IMR-90 (cell line): ENCODE data around the gene ARHGEF17. TPM values are rescaled to one million over a fixed set of nuclear protein-coding genes. Genes with fewer than 3 reads are reported as not detected.

ENCODE experiments used
- ATAC-seq: fragments of 200-7000 bp; cut with Tn5 transposase; 2 replicates; pipeline ENCODE4 v1.9.1; 2020; ENCODE audit warnings: low read depth, mild to moderate bottlenecking, moderate library complexity
- BruUV-seq: library from RNA; stranded (reverse); fragments of 400-500 nt; replicated peaks from 2 replicates; lab custom pipeline; 2021; lab: Mats Ljungman, UMichigan
- CTCF ChIA-PET: fragments of 300-600 bp; formaldehyde crosslinking; extraction: SDS; loops from one replicate; lab custom pipeline; 2021; ENCODE audit warnings: antibody characterized with exemption; lab: Yijun Ruan, JAX
- POLR2A ChIA-PET: fragments of 300-600 bp; sonication (Branson Sonifier 250); formaldehyde crosslinking; loops from one replicate; lab custom pipeline; 2022; ENCODE audit warnings: antibody characterized with exemption; ENCODE audit not compliant: unreplicated experiment; lab: Charles Lee
- DNase-seq: peaks from one replicate; pipeline ENCODE4 v3.0.0; 2013
- H2AFZ ChIP-seq: replicated peaks from 2 replicates; pipeline ENCODE3; 2013; ENCODE audit warnings: low read length, mild to moderate bottlenecking; ENCODE audit not compliant: poor library complexity
- H2AK5ac ChIP-seq: 2 replicates; pipeline ENCODE4 v1.6.1; 2013; ENCODE audit warnings: low read depth, low read length, inconsistent platforms
- H2AK9ac ChIP-seq: replicated peaks from 2 replicates; pipeline ENCODE3; 2013; ENCODE audit warnings: mild to moderate bottlenecking, low read depth, low read length, moderate library complexity; ENCODE audit not compliant: poor library complexity
- H2BK120ac ChIP-seq: 2 replicates; pipeline ENCODE4 v1.6.1; 2013; ENCODE audit warnings: low read depth, low read length, inconsistent platforms
- H2BK15ac ChIP-seq: 3 replicates; pipeline ENCODE4 v1.6.1; 2013; ENCODE audit warnings: low read depth, low read length, inconsistent platforms
- H2BK20ac ChIP-seq: 2 replicates; pipeline ENCODE4 v1.6.1; 2013; ENCODE audit warnings: low read depth, mild to moderate bottlenecking, inconsistent platforms, low read length, moderate library complexity
- H2BK5ac ChIP-seq: 2 replicates; pipeline ENCODE4 v1.6.1; 2013; ENCODE audit warnings: mild to moderate bottlenecking, low read depth, low read length, inconsistent platforms; ENCODE audit not compliant: poor library complexity, severe bottlenecking
- H3K14ac ChIP-seq: replicated peaks from 2 replicates; pipeline ENCODE4 v1.6.1; 2013; ENCODE audit warnings: low read depth, low read length, inconsistent platforms
- H3K18ac ChIP-seq: 2 replicates; pipeline ENCODE4 v1.6.1; 2013; ENCODE audit warnings: low read depth, low read length, control low read depth
- H3K23ac ChIP-seq: 2 replicates; pipeline ENCODE4 v1.6.1; 2013; ENCODE audit warnings: low read depth, low read length, inconsistent platforms
- H3K27ac ChIP-seq: 2 replicates; pipeline ENCODE4 v1.5.1; 2013; ENCODE audit warnings: mild to moderate bottlenecking, control low read depth, low read length; ENCODE audit not compliant: insufficient read depth
- H3K27me3 ChIP-seq: 2 replicates; pipeline ENCODE4 v1.6.1; 2013; ENCODE audit warnings: low read length; ENCODE audit not compliant: control insufficient read depth, insufficient read depth
- H3K36me3 ChIP-seq: 2 replicates; pipeline ENCODE4 v1.6.1; 2013; ENCODE audit warnings: low read length, mixed read lengths; ENCODE audit not compliant: control insufficient read depth, insufficient read depth
- H3K4ac ChIP-seq: 2 replicates; pipeline ENCODE4 v1.6.1; 2013; ENCODE audit warnings: low read depth, low read length, inconsistent platforms
- H3K4me1 ChIP-seq: 2 replicates; pipeline ENCODE4 v1.6.1; 2013; ENCODE audit warnings: low read length, mixed read lengths; ENCODE audit not compliant: control insufficient read depth, insufficient read depth
- H3K4me2 ChIP-seq: 2 replicates; pipeline ENCODE4 v1.6.1; 2013; ENCODE audit warnings: low read depth, mild to moderate bottlenecking, control low read depth, low read length, moderate library complexity
- H3K4me3 ChIP-seq: 2 replicates; pipeline ENCODE4 v1.5.1; 2013; ENCODE audit warnings: low read depth, mild to moderate bottlenecking, control low read depth, low read length, moderate library complexity; ENCODE audit not compliant: insufficient read depth
- H3K56ac ChIP-seq: 2 replicates; pipeline ENCODE4 v1.6.1; 2013; ENCODE audit warnings: low read length, inconsistent platforms; ENCODE audit not compliant: insufficient read depth; ENCODE audit errors: extremely low read depth
- H3K79me1 ChIP-seq, 2 experiments: 2 replicates each; pipeline ENCODE4 v1.6.1; 2013; ENCODE audit warnings: low read length in 2 of 2, inconsistent platforms in 1 of 2, low read depth in 1 of 2
- H3K9ac ChIP-seq: 2 replicates; pipeline ENCODE4 v1.6.1; 2013; ENCODE audit warnings: low read depth, low read length, control low read depth
- H3K9me1 ChIP-seq: 2 replicates; pipeline ENCODE4 v1.6.1; 2013; ENCODE audit warnings: low read length, inconsistent platforms; ENCODE audit not compliant: insufficient read depth
- H3K9me3 ChIP-seq: 2 replicates; pipeline ENCODE4 v1.6.1; 2013; ENCODE audit warnings: low read length; ENCODE audit not compliant: control insufficient read depth, insufficient read depth
- H4K20me1 ChIP-seq: 2 replicates; pipeline ENCODE4 v1.6.1; 2013; ENCODE audit warnings: low read length, inconsistent platforms; ENCODE audit not compliant: insufficient read depth
- H4K5ac ChIP-seq: 2 replicates; pipeline ENCODE4 v1.6.1; 2013; ENCODE audit warnings: mild to moderate bottlenecking, low read depth, low read length, control low read depth
- H4K8ac ChIP-seq, 2 experiments: 2 replicates each; pipeline ENCODE4 v1.6.1; 2013; ENCODE audit warnings: low read depth in 2 of 2, low read length in 2 of 2, control low read depth in 1 of 2, inconsistent platforms in 1 of 2
- H4K91ac ChIP-seq: 2 replicates; pipeline ENCODE4 v1.6.1; 2013; ENCODE audit warnings: low read depth, low read length, inconsistent platforms; ENCODE audit not compliant: insufficient read depth
- FOS ChIP-seq: fragments of 150-350 bp; IDR thresholded peaks from 2 replicates; pipeline ENCODE4 v1.6.1; 2016; ENCODE audit warnings: low read depth, low read length
- WGBS, 2 experiments: methylation state at CpG; one replicate each; pipeline versions ENCODE4 v1.1.5 to v1.1.7; 2013; ENCODE audit warnings: missing lambda C conversion rate in 2 of 2; ENCODE audit not compliant: insufficient read length in 1 of 2; ENCODE audit errors: extremely low coverage in 2 of 2; 5-methylcytosine and 5-hydroxymethylcytosine counted together
- dilution Hi-C: fragments of 300-500 bp; cut with HindIII; formaldehyde crosslinking; loops from one replicate; pipeline ENCODE4 v1.14.3; 2018; ENCODE audit warnings: low sequenced_read_pairs; ENCODE audit not compliant: unreplicated experiment
- in situ Hi-C: fragments of 300-500 bp; cut with MboI; formaldehyde crosslinking; loops from 3 replicates; pipeline ENCODE4 v1.14.3; 2019; ENCODE audit warnings: low sequenced_read_pairs, inconsistent platforms, mixed read lengths
- intact Hi-C: fragments of 100-400 bp; cut with micrococcal nuclease; formaldehyde crosslinking; loops from 2 replicates; pipeline ENCODE4 v1.10.0; 2022
- polyA plus RNA-seq, 3 experiments: library from polyadenylated mRNA; depleted of rRNA; stranded (reverse); fragments of >200 nt; gene quantifications; 2 replicates each; pipeline ENCODE4 v1.2.3, GENCODE V29; 2012; ENCODE audit warnings: low replicate concordance in 1 of 3
- total RNA-seq: library from RNA; depleted of rRNA; stranded (reverse); fragments of >200 nt; gene quantifications from 2 replicates; pipeline ENCODE4 v1.2.3, GENCODE V29; 2012
- TF ChIP-seq, protein P1 (sequence below): fragments of 150-350 bp; IDR thresholded peaks from 2 replicates; pipeline ENCODE4 v1.6.1; 2017; ENCODE audit warnings: mild to moderate bottlenecking, antibody characterized with exemption, low read length, low read depth

Gene ARHGEF17
- total and polyA plus RNA-seq, 2 of the 4 experiments (the other 2 are of a cell fraction), result 21.7 to 97.7 TPM

DNA sequence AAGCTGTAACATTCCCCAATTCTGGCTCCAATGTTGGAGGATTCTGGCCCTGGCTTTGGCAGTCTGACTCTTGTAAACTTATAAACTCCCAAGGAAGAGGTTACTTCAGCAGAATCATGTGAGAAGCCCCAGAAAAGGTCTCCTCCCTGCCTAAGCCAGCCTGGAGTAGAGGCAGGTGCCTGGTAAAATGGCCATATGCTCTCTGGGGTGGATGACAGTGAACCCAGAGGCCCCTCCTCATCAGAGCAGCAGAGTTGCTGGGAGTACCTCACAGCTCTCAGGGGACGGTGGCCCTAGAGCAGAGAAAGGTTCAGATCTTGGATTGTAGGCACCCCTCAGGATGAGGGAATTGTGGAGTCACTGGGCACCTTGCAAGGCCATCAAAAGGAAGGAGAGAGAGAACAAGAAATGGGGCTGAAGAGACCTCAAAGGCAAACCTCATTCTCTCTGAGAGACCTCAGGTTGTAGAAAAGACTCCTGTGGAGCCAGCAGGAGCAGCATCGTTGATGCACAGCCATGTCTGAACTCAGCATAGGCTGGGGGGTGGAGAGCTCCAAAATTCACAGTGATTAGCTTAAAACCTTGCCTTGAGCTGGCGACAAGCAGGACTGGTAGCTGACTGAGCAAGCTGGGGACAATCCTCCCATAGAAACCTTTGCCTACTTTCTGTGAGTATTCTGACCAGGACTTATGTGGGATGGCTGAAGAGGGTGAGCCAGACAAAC is 40.8 kb upstream of the ARHGEF17 start:
- peaks cover 54% of the 10 kb centered on the region for H3K27me3 ChIP-seq
- no peak overlapping the region for H3K23ac ChIP-seq
- H3K4me1 ChIP-seq, result 0 out of 2 replicates have a peak, but pooled peaks cover 2% of the 10 kb centered on the region
- H2AFZ ChIP-seq, result peak overlapping the region; percentile 58
- H2BK5ac ChIP-seq, result no peak overlapping the region
- TF ChIP-seq, protein P1, sequence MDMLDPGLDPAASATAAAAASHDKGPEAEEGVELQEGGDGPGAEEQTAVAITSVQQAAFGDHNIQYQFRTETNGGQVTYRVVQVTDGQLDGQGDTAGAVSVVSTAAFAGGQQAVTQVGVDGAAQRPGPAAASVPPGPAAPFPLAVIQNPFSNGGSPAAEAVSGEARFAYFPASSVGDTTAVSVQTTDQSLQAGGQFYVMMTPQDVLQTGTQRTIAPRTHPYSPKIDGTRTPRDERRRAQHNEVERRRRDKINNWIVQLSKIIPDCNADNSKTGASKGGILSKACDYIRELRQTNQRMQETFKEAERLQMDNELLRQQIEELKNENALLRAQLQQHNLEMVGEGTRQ, result no peak
- no peak for TF ChIP-seq FOS
- BruUV-seq, result no TSS peak
- ATAC-seq (no peak), DNase-seq (no peak)
- H2BK20ac ChIP-seq, result no peak overlapping the region
- no peak overlapping the region for H3K18ac ChIP-seq
- H4K8ac ChIP-seq, result no peak overlapping the region
- H3K9ac ChIP-seq, result no peak overlapping the region
- H3K4me2 ChIP-seq, result no peak overlapping the region
- ChIA-PET CTCF (no interaction called here), POLR2A (no interaction called here)
- no CpG with 5 or more reads among the region's 3 CpGs for WGBS, 2 experiments
- no peak overlapping the region for H3K4me3 ChIP-seq
- H3K56ac ChIP-seq, result no peak overlapping the region
- H4K20me1 ChIP-seq, result no peaks in the 10 kb centered on the region
- no peak overlapping the region for H2BK120ac ChIP-seq
- no peak overlapping the region for H2AK5ac ChIP-seq
- dilution Hi-C loops (no loop called here), in situ Hi-C loops (no loop called here), intact Hi-C loops (no loop called here)
- H3K36me3 ChIP-seq, result no peaks in the 10 kb centered on the region
- no peak overlapping the region for H3K4ac ChIP-seq
- no peak overlapping the region for H2AK9ac ChIP-seq
- H2BK15ac ChIP-seq, result no peak overlapping the region
- H4K5ac ChIP-seq, result no peak overlapping the region
- H3K9me3 ChIP-seq, result no peaks in the 10 kb centered on the region
- H3K27ac ChIP-seq, result no peak overlapping the region
- no peak overlapping the region for H4K91ac ChIP-seq
- no peaks in the 10 kb centered on the region for H3K79me1 ChIP-seq
- H3K14ac ChIP-seq, result no peak overlapping the region
- no peaks in the 10 kb centered on the region; the same call in 1 of the 2 replicates for H3K9me1 ChIP-seq
